HCT116 (cell line): ENCODE measurements around the gene PLA2G5.

Source experiments
- CEBPB ChIP-seq: IDR thresholded peaks from 2 replicates; pipeline ENCODE4 v1.6.1; 2012; ENCODE audit warnings: low read depth
- CTCF ChIP-seq, 3 experiments: fragments of 200-600 bp in 1 of 3; sonication (generic) in 1 of 3; IDR thresholded peaks in 2 of 3; conservative IDR thresholded peaks in 1 of 3; 2 replicates each; pipeline ENCODE4 v1.5.1; 2012 to 2017; ENCODE audit warnings: low read depth in 2 of 3, low read length in 2 of 3, antibody characterized with exemption in 1 of 3, borderline replicate concordance in 1 of 3, control low read depth in 1 of 3, mild to moderate bottlenecking in 1 of 3, mixed read lengths in 1 of 3, mixed run types in 1 of 3, moderate library complexity in 1 of 3; ENCODE audit not compliant: insufficient read depth in 1 of 3
- ELF1 ChIP-seq: IDR thresholded peaks from 2 replicates; pipeline ENCODE4 v1.6.1; 2012; ENCODE audit warnings: low read depth, borderline replicate concordance
- EZH2 ChIP-seq: fragments of 200-600 bp; sonication (generic); IDR thresholded peaks from 2 replicates; pipeline ENCODE4 v1.6.1; 2017; ENCODE audit warnings: antibody characterized with exemption, mixed run types
- POLR2A ChIP-seq: IDR thresholded peaks from 2 replicates; pipeline ENCODE4 v1.7.0; 2011; ENCODE audit warnings: borderline replicate concordance; ENCODE audit not compliant: insufficient read depth, insufficient read length; ENCODE audit errors: extremely low read depth
- REST ChIP-seq: IDR thresholded peaks from 2 replicates; pipeline ENCODE4 v1.6.1; 2012; ENCODE audit warnings: low read depth

GRCh38 chr1:20031836-20032235 lies 38.2 kb upstream of the PLA2G5 start:
- TF ChIP-seq CEBPB (no peak), REST (no peak), POLR2A (no peak), CTCF (IDR thresholded peaks at IDR 0.05 in 2 of 3, conservative IDR thresholded peaks at IDR 0.05 in 1 of 3; ENCODE audit: borderline replicate concordance in 1 of 3, insufficient read depth in 1 of 3, low read depth in 2 of 3, low read length in 2 of 3) (no peak), ELF1 (no peak), EZH2 (no peak)
